Measurements from ENCODE around the gene CABLES2. TPM values are rescaled to one million over a fixed set of nuclear protein-coding genes. Genes with fewer than 3 reads are reported as not detected.

Gene CABLES2
- total and polyA plus RNA-seq, 2 donors (not counting 3 experiments of a cell fraction or from before 2014, with no cell fraction given), result 7.8 to 9.9 TPM

DNA sequence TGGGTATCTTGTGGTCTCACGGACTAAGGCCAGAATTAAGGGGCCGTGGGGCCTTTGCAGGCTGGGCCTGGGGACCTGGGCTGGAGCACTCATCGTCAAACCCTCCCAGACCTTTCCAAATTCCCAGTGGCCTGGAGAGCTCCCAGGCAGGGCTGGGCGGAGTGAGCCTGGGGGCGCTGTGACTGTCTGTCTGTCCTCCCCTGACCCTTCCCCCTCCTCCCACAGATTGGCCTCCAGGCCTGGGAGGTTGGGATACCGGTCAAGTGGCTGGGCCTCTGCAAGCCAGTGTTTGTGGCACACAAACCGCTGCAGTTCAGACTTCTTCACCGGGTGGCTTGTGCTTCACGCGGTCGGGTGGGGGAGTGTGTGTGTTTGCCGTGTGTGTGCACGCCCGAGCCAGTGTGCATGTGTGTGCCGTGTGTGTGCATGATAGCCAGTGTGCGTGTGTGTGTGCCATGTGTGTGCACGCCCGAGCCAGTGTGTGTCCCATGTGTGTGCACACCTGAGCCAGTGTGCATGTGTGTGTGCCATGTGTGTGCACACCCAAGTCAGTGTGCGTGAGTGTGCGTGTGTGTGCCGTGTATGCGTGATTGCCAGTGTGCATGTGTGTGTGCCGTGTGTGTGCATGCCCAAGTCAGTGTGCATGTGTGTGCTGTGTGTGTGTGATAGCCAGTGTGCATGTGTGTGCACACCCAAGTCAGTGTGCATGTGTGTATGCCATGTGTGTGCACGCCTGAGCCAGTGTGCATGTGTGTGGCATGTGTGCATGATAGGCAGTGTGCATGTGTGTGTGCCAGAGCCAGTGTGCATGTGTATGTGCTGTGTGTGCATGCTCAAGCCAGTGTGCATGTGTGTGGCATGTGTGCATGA is 14.0 kb upstream of the CABLES2 start:
- BruUV-seq (replicated peaks), result no TSS peak
- intact Hi-C loops (cut with micrococcal nuclease), result no loop called here
- Histone ChIP-seq H3K4me3 (replicated peaks in 1 of 3; ENCODE audit: insufficient read depth in 1 of 3, low read depth in 1 of 3, low read length in 3 of 3) (no peak overlapping the region), H3K9me1 (replicated peaks; ENCODE audit: control insufficient read depth, extremely low read depth, insufficient read depth, low read length) (no peaks in the 10 kb centered on the region), H4K20me1 (replicated peaks; ENCODE audit: control insufficient read depth, extremely low read depth, insufficient read depth, low read length) (no peaks in the 10 kb centered on the region), H3K9ac (replicated peaks; ENCODE audit: extremely low read depth, insufficient read depth, low read length) (no peak overlapping the region), H3K27me3 (ENCODE audit: control insufficient read depth in 2 of 2, insufficient read depth in 2 of 2, low read length in 2 of 2) (no peaks in the 10 kb centered on the region), H2AFZ (ENCODE audit: low read depth, low read length) (no peak overlapping the region), H3K4me2 (ENCODE audit: insufficient read depth, low read length) (no peak overlapping the region), H3K9me3 (replicated peaks; ENCODE audit: control insufficient read depth, insufficient read depth, low read length) (no peaks in the 10 kb centered on the region), H3K36me3 (ENCODE audit: control insufficient read depth in 2 of 2, extremely low read depth in 1 of 2, insufficient read depth in 2 of 2, low read length in 2 of 2) (no peaks in the 10 kb centered on the region), H3K79me2 (ENCODE audit: control insufficient read depth, insufficient read depth, low read length) (no peaks in the 10 kb centered on the region), H3K4me1 (ENCODE audit: control insufficient read depth, extremely low read depth, insufficient read depth, low read length) (no peaks in the 10 kb centered on the region), H3K27ac (ENCODE audit: insufficient read depth, low read depth, low read length) (no peak overlapping the region)
- FAIRE-seq, result no peak
- dilution Hi-C loops (cut with MboI; ENCODE audit: extremely low pct_ligation_motif_present, low sequenced_read_pairs), result no loop called here
- DNase-seq (ENCODE audit: low read depth, low spot score), result no peak
- ChIA-PET POLR2A (no interaction called here), CTCF (no interaction called here)
- TF ChIP-seq JUN (IDR thresholded peaks at IDR 0.05; ENCODE audit: borderline replicate concordance, insufficient read depth, insufficient read length, low read depth), result no peak
- TF ChIP-seq GATA2 (IDR thresholded peaks at IDR 0.05; ENCODE audit: insufficient read depth, insufficient read length, low read depth, low read length), result no peak
- no peak for TF ChIP-seq FOS (IDR thresholded peaks at IDR 0.05; ENCODE audit: borderline replicate concordance, insufficient read depth, low read length)
- TF ChIP-seq CTCF (IDR thresholded peaks at IDR 0.05; ENCODE audit: extremely low read depth in 1 of 2, insufficient read depth in 1 of 2, low read depth in 1 of 2, low read length in 2 of 2), result no peak
- TF ChIP-seq MYC (IDR thresholded peaks at IDR 0.05; ENCODE audit: low read depth, low read length), result no peak
- no peak for TF ChIP-seq POLR2A (IDR thresholded peaks at IDR 0.05; ENCODE audit: low read depth, low read length)
- TF ChIP-seq EZH2 (IDR thresholded peaks at IDR 0.05; ENCODE audit: borderline replicate concordance, low read depth, low read length, severe bottlenecking), result no peak
- TF ChIP-seq, protein P1, sequence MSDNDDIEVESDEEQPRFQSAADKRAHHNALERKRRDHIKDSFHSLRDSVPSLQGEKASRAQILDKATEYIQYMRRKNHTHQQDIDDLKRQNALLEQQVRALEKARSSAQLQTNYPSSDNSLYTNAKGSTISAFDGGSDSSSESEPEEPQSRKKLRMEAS (IDR thresholded peaks at IDR 0.05; ENCODE audit: insufficient read depth, insufficient read length), result no peak
- TF ChIP-seq POLR2AphosphoS5 (IDR thresholded peaks at IDR 0.05; ENCODE audit: insufficient read depth, low read depth, low read length), result no peak
